Hindlimb muscle (tissue), 1 donor: ENCODE results near the gene OR13D1. TPM values are rescaled to one million over a fixed set of nuclear protein-coding genes. Genes with fewer than 3 reads are reported as not detected.
"Not testable (repeated sequence)": the region's sequence is repeated elsewhere in the genome, so short reads cannot be mapped to it uniquely, and the experiment has no call there.

ENCODE experiments used
- DNase-seq: peaks from one replicate; pipeline ENCODE4 v3.0.0-alpha.2; 2013
- polyA plus RNA-seq: library from polyadenylated mRNA; unstranded; fragments of 120-200 nt; gene quantifications from one replicate; pipeline ENCODE4 v1.2.1, GENCODE V29; 2013; ENCODE audit not compliant: insufficient read length

OR13D1 gene, protein sequence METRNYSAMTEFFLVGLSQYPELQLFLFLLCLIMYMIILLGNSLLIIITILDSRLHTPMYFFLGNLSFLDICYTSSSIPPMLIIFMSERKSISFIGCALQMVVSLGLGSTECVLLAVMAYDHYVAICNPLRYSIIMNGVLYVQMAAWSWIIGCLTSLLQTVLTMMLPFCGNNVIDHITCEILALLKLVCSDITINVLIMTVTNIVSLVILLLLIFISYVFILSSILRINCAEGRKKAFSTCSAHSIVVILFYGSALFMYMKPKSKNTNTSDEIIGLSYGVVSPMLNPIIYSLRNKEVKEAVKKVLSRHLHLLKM
- not detected for polyA plus RNA-seq

DNA sequence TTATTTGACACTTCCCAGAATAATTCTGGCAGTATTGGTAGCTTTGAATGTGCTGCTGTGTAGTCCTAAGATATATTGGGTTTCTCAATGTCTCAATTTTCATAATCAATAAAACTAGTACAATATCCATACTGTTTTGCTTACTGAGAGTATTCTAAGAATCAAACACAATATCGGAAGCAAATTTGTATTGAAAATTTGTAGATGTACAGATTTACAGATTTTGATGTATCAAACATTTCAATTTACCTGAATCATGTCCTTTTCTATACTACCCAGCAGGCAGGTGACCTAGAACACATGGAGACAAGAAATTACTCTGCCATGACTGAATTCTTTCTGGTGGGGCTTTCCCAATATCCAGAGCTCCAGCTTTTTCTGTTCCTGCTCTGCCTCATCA is at the start of gene OR13D1:
TSS of gene OR13D1 (plus strand) at position 301 of the 400 bp plus-strand sequence. CDS start at position 301, 0 bp downstream.
- no peak for DNase-seq

DNA sequence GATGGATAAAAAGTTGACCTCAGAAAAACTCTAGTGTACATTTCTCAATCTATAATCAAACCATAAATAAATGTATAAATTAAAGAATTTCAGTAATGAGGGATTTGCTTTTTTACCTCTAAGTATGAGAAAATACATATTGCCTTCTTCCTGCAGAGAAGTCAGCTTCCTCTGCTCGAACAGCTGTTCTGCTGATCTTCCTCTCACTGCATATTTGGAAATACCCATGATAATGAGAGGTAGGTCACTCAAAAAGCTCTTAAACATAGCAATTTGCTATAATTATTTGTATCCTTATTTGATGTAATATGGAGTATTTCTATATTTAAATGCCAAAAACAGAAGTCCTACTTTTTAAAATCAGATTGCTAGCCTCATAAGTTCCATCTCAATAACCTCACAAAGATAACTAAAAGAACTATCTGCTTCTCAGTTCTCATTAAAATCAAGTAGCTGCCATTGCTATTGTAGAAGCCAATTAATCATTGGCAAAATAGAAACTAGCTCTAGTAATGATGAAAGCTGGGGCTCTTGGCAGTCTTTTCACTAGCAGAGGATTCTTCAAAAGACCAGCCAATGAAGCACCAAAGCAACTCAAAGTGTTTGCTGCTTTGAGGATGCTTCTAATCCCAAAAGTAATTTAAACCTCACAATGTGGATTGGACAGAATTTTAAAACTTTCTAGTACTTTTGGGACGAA is 35.7 kb upstream of the OR13D1 start:
- DNase-seq: no peak

DNA sequence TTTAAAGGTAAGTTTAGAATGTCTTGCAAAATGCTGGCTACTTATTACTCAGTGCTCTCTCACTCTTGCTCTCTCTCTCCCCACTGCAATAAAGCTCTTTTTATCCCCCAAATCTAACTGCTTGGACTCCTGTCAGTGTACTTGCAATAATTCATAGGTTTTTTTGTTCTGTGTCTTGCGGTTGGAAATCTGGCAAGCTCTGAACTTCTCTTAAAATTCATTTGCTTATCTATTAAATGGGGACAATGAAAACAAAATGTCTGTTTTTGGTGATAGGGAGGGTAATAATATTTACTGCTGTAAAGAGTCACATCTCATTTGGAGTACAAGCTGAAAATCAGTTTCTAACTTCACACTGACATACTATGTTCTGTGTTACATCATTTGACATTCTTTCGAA is 18.7 kb upstream of the OR13D1 start:
- no peak for DNase-seq

DNA sequence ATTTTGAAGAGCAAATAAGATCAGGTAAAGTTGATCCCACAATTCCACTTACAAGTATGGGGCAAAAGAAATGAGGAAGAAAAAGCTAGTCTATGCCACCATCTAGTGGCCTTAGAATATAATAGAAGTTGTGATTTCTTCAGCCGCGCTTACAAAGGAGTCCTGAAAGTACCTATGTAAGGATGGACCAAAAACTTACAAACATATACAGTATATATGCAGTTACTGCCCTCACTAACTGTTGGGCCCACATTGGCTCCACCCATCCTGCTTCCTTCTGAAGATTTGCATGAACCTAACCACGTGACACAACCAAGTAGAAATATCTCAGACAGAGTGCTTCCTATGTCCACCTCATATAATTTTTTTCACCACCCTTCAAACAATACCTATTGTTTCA is 11.7 kb upstream of the OR13D1 start:
- peak; percentile 34 for DNase-seq

DNA sequence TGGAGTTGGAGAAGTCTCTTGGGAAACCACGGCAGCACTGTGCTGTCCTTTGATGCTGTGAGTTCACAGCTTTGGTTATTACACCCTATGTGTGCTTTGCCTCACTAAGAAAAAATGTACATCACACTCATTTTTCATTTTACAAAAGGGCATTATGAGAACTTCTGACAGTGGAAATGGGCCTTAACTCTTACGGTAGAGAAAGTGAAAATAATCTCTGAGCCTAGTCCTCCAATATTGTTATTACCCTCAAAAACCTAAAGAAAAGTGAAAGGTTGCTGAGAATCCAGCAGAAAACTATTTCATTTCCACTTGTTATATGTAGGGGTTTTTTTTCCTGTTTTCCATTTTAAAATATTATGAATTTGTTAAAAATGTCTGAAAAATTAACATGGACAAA is 8.2 kb upstream of the OR13D1 start:
- DNase-seq: no peak

DNA sequence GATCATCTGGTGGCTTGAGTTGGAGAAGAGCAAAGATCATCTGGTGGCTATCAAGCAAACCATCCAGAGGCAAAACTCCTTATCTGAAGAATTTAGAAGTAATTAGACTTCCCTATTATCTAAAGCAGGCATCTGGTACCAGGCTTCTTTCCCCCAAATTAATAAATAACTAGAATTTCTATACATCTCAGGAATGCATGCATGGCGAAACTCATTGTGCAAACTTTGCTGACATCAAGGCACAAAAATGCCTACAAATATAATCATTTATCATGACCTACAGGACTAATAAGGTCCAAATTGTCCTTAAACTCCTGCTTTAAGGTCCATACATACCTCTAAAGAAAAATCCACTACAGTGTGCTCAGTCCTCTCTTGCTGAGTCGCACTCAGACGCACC is 6.0 kb downstream of the OR13D1 start:
- no peak for DNase-seq

DNA sequence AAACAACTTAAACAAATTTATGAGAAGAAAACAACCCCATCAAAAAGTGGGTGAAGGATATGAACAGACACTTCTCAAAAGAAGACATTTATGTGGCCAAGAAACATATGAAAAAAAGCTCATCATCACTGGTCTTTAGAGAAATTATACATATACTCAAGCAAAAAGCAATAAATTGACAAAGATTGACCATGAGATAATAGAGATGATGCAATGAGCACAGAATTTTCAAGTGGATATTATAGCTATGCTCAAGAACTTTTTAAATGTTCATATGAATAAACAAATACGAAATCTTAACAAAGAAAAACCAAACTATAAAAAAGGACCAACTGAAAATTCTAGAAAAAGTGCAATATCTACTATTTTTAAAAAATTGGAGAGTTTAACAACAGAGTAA is 14.4 kb downstream of the OR13D1 start:
- not testable (repeated sequence) for DNase-seq

DNA sequence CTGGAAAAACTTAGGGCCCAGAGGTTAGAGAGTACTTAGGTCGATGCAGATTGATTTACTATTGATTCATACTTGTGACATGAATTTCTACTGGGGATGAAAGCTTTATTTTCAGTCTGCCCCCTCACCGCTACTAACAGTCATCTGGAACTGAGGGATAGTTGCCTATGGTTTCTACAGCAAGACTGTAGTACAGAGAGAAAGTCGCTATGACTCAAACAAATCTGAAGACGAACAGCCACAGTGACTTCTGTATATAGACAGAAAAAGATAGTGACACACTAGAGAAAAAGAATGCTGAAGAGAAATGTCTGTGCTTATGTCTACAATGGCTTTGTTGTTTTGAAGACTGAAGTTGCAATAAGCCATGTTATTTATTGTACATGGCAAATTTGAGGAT is 17.3 kb downstream of the OR13D1 start:
- DNase-seq: no peak

DNA sequence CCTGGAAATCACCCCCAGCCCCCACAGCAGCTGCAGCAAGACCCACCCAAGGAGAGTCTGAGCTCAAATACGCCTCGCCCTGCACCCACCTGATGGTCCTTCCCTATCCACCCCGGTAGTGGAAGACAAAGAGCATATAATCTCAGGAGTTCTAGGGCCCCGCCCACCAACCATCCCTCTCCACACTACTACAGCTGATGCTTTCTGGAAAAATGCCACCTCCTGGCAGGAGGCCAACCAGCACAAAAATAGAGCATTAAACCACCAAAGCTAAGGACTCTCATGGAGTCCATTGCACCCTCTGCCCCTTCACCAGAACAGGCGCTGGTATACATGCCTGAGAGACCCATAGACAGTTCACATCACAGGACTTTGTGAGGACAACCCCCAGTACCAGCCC is 30.7 kb downstream of the OR13D1 start:
- DNase-seq: no peak

DNA sequence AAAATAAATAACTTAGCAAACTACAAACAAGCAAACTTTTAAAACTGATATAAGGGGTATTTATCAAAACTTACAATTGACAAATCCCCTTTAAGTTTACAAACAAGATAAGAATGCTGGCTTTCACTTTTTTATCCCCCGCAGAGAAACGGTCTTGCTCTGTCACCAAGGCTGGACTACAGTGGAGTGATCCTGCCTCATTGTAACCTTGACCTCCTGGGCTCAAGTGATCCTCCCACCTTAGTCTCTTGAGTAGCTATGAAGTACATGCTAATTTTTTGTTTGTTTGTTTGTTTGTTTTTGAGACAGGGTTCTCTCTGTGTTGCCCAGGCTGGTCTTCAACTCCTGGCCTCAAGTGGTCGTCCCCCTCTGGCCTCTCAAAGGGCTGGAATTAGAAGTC is 44.1 kb downstream of the OR13D1 start:
- DNase-seq: no peak

DNA sequence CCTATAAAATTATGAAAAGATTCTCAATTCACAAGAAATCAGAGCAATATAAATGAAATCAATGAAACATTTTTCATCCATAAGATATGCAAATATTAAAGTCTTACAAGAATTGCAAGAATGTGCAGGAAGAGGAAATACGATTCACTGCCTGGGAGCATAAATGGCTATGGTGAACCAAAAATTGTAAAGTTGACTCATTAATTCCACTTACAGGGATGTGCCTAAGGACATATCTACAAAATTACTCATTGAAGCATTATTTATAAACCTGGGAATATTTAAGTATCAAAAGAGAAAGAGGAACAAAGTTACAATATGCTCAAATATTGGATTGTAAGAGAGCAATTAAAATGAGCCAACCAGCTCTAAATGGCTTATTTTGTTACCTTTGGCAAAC is 46.3 kb downstream of the OR13D1 start:
- no peak for DNase-seq

DNA sequence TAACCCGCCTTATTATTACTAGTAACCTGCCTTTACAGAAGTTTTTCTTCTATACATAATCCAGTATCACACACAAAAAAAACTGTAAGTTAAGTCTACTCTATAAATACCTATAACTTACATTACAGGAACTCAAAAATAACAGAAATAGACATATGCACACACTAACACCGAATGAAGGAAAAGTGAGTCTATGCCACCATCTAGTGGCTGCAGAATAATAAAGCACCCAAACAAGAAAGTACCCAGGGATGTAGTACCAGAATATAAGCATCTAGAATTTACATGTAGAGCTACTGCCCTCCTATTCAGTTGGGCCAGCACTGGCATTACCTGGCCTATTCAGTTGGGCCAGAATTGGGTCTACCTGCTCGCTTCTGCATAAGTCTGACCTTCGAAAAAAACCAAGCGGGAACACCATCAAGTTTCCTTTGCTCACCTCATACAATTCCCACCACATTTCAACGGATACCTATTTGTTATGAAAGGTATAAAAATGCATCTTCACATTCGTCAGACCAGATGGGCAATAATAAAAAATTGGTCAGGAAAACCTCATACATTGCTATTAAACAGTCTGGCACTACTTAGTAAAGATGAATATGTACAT is 49.2 kb downstream of the OR13D1 start:
- DNase-seq: peak; percentile 72

Other genes starting within 250 kb of the OR13D1 start
- gene OR13F1, start 190.3 kb upstream of the OR13D1 start, polyA plus RNA-seq: not detected
- not detected for gene OR13C4, start 167.3 kb upstream of the OR13D1 start, polyA plus RNA-seq
- gene OR13C3, start 157.7 kb upstream of the OR13D1 start, polyA plus RNA-seq: not detected
- gene OR13C8, start 125.3 kb upstream of the OR13D1 start, polyA plus RNA-seq: not detected
- not detected for gene OR13C5, start 95.1 kb upstream of the OR13D1 start, polyA plus RNA-seq
- gene OR13C2, start 88.9 kb upstream of the OR13D1 start, polyA plus RNA-seq: not detected
- not detected for gene OR13C9, start 76.3 kb upstream of the OR13D1 start, polyA plus RNA-seq
- 61.5 TPM for gene NIPSNAP3A, start 53.2 kb downstream of the OR13D1 start, polyA plus RNA-seq
- 23.6 TPM for gene NIPSNAP3B, start 69.6 kb downstream of the OR13D1 start, polyA plus RNA-seq
- 6.4 TPM for gene ABCA1, start 233.6 kb downstream of the OR13D1 start, polyA plus RNA-seq